Calu3 (cell line): ENCODE measurements around the gene TSPOAP1. TPM values are rescaled to one million over a fixed set of nuclear protein-coding genes. Genes with fewer than 3 reads are reported as not detected.
A peak's percentile ranks its signal among the peaks of the same experiment; 100 is the strongest.

Experiments
- BruUV-seq: library from RNA; stranded (reverse); fragments of 400-500 nt; replicated peaks from 2 replicates; lab custom pipeline; 2021; lab: Mats Ljungman, UMichigan
- CTCF ChIA-PET: fragments of 300-600 bp; sonication (Branson Sonifier 250); formaldehyde crosslinking; loops from one replicate; lab custom pipeline; 2022; ENCODE audit warnings: antibody characterized with exemption; lab: Charles Lee
- DNase-seq: peaks from one replicate; pipeline ENCODE4 v3.0.0; 2022
- H3K27ac Mint-ChIP-seq: one replicate; pipeline ENCODE4 v1.8.0; 2022; ENCODE audit warnings: mixed read lengths; ENCODE audit not compliant: unreplicated experiment
- H3K27me3 Mint-ChIP-seq: one replicate; pipeline ENCODE4 v1.8.0; 2022; ENCODE audit warnings: mixed read lengths; ENCODE audit not compliant: unreplicated experiment
- H3K36me3 Mint-ChIP-seq: one replicate; pipeline ENCODE4 v1.8.0; 2022; ENCODE audit warnings: mild to moderate bottlenecking, moderate library complexity, mixed read lengths; ENCODE audit not compliant: insufficient read depth, unreplicated experiment
- H3K4me1 Mint-ChIP-seq: one replicate; pipeline ENCODE4 v1.8.0; 2022; ENCODE audit warnings: mild to moderate bottlenecking, low read depth, mixed read lengths; ENCODE audit not compliant: unreplicated experiment
- H3K4me3 Mint-ChIP-seq: one replicate; pipeline ENCODE4 v1.8.0; 2022; ENCODE audit warnings: mild to moderate bottlenecking, low read depth, moderate library complexity, mixed read lengths; ENCODE audit not compliant: unreplicated experiment
- H3K9me3 Mint-ChIP-seq: one replicate; pipeline ENCODE4 v1.8.0; 2022; ENCODE audit warnings: low read depth, mixed read lengths; ENCODE audit not compliant: unreplicated experiment
- intact Hi-C: fragments of 100-400 bp; cut with micrococcal nuclease; formaldehyde crosslinking; loops from one replicate; pipeline ENCODE4 v1.10.0; 2022; ENCODE audit not compliant: unreplicated experiment
- total RNA-seq: library from RNA; stranded (reverse); gene quantifications from 2 replicates; pipeline ENCODE4 v1.2.3, GENCODE V29; 2022
- TF ChIP-seq, protein P1 (sequence below): fragments of 200-600 bp; IDR thresholded peaks from one replicate; pipeline ENCODE4 v1.8.0; 2022; ENCODE audit warnings: antibody characterized with exemption; ENCODE audit not compliant: unreplicated experiment

Gene TSPOAP1
- total RNA-seq, 1 experiment from 2014 or later: not detected

DNA sequence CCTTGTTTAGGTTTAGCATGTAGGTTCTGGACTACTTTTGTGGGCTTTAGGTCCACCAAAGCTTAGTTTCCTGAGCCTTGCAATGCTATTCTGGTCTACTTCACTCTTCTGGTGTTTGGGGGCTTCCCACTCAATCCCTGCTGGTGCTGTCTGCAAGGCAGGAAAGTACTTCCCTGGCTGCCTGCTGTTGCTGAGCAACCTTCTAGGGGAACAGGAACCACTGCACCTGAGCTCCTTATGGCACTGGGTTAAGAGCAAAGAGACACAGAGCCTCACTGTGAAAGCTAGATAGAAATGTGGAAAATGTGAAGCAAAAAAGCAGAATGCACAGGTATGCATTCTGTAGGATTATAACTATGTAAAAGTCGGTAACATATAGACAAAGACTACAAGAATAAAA lies 64.8 kb downstream of the TSPOAP1 start:
- H3K4me3 Mint-ChIP-seq: no peak overlapping the region
- DNase-seq: no peak
- intact Hi-C loops: no loop called here
- H3K4me1 Mint-ChIP-seq: no peaks in the 10 kb centered on the region
- H3K27ac Mint-ChIP-seq: no peak overlapping the region
- no peaks in the 10 kb centered on the region for H3K9me3 Mint-ChIP-seq
- TF ChIP-seq, protein P1, sequence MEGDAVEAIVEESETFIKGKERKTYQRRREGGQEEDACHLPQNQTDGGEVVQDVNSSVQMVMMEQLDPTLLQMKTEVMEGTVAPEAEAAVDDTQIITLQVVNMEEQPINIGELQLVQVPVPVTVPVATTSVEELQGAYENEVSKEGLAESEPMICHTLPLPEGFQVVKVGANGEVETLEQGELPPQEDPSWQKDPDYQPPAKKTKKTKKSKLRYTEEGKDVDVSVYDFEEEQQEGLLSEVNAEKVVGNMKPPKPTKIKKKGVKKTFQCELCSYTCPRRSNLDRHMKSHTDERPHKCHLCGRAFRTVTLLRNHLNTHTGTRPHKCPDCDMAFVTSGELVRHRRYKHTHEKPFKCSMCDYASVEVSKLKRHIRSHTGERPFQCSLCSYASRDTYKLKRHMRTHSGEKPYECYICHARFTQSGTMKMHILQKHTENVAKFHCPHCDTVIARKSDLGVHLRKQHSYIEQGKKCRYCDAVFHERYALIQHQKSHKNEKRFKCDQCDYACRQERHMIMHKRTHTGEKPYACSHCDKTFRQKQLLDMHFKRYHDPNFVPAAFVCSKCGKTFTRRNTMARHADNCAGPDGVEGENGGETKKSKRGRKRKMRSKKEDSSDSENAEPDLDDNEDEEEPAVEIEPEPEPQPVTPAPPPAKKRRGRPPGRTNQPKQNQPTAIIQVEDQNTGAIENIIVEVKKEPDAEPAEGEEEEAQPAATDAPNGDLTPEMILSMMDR: no peak
- peaks cover 98% of the 10 kb centered on the region for H3K27me3 Mint-ChIP-seq
- CTCF ChIA-PET: no interaction called here
- no TSS peak for BruUV-seq
- H3K36me3 Mint-ChIP-seq: no peaks in the 10 kb centered on the region

DNA sequence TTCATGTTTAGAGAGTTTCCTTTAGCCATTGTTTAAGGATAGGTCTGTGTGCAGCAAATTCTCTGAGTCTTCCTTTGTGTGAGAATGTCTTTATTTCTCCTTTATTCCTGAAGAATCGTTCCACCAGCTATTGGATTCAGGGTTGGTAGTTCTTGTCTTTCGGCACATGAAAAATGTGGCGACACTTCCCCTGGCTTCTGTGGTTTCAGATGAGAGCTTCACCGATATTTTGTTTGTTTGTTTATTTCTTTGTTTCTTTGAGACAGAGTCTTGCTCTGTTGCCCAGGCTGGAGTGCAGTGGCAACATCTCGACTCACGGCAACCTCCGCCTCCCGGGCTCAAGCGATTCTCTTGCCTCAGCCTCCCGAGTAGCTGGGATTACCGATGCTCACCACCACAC lies 66.4 kb downstream of the TSPOAP1 start:
- Mint-ChIP-seq H3K4me3 (no peak overlapping the region), H3K27ac (no peak overlapping the region), H3K36me3 (no peaks in the 10 kb centered on the region), H3K9me3 (no peaks in the 10 kb centered on the region), H3K4me1 (no peaks in the 10 kb centered on the region), H3K27me3 (peaks cover 100% of the 10 kb centered on the region)
- intact Hi-C loops: no loop called here
- no peak for DNase-seq
- TF ChIP-seq, protein P1: no peak
- no TSS peak for BruUV-seq
- CTCF ChIA-PET: no interaction called here

DNA sequence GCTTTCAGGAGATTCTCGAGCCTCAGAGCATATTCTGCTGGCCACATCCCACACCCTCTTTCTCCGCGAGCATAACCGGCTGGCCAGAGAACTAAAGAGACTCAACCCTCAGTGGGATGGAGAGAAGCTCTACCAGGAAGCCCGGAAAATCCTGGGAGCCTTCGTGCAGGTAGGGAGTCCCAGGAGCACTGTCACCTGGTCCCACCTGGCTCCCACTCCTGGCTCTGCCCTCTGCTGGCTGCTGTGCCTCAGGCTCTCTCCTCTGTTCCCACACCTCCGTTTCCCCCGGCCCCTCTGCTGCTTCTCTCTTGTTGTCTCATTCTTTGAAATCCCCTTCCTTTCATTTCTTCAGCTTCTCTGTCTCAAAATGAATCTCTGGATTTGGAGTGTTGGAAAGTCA lies 73.8 kb downstream of the TSPOAP1 start:
- BruUV-seq: no TSS peak
- intact Hi-C loops: no loop called here
- Mint-ChIP-seq H3K4me3 (no peak overlapping the region), H3K36me3 (no peaks in the 10 kb centered on the region), H3K4me1 (no peaks in the 10 kb centered on the region), H3K27ac (no peak overlapping the region), H3K9me3 (no peaks in the 10 kb centered on the region), H3K27me3 (peaks cover 91% of the 10 kb centered on the region)
- peak; percentile 25 for DNase-seq
- CTCF ChIA-PET: no interaction called here
- TF ChIP-seq, protein P1: no peak

DNA sequence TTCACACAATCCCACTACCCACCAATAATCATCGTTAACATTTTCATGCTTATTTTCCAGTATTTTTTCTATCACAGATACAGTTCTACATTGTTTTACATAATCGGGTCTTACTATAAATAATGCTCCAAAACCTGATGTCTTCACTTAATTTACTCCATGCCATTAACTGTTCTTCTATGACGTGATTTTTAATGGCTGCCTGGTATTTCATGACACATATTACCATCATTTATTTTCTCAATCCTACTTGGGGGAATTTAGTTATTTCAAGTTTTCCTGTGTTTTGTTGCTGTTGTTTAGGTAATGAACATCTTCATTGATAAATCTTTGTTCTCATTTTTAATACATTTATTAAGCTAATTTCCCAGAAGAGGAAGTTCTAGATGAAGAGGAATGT lies 75.5 kb downstream of the TSPOAP1 start:
- intact Hi-C loops: no loop called here
- Mint-ChIP-seq H3K4me3 (no peak overlapping the region), H3K27ac (no peak overlapping the region), H3K36me3 (no peaks in the 10 kb centered on the region), H3K27me3 (peaks cover 91% of the 10 kb centered on the region), H3K9me3 (no peaks in the 10 kb centered on the region), H3K4me1 (no peaks in the 10 kb centered on the region)
- CTCF ChIA-PET: interaction anchor here (0.7 kb wide), 1 partner anchor 124 kb away, joined by 3 read pairs; no protein-coding TSS in a partner anchor
- TF ChIP-seq, protein P1: no peak
- BruUV-seq: no TSS peak
- no peak for DNase-seq
